NCI-H146 treated with DMSO at 0.1 percent for 48 hours (cell line): ENCODE measurements around the gene SNX30.

Experiments used
- DNase-seq: peaks from one replicate; lab custom pipeline; 2025; ENCODE audit not compliant: unreplicated experiment; lab: John Stamatoyannopoulos, UW

The SNX30 gene

DNA sequence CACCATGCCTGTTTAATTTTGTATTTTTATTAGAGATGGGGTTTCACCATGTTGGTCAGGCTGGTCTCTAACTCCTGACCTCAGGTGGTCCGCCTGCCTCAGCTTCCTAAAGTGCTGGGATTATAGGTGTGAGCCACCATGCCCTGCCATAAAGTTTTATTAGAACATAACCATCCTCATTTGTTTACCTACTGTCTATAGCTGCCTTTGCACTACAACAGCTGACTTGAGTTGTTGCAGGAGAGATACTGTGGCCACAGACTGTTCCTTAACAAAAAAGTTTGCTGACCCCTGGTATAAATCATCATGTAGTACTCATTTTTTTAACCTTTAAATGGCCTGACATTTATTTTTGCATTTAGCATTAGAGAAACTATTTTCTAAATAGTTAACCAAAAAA lies 31.7 kb downstream of the SNX30 start:
- DNase-seq = no peak

DNA sequence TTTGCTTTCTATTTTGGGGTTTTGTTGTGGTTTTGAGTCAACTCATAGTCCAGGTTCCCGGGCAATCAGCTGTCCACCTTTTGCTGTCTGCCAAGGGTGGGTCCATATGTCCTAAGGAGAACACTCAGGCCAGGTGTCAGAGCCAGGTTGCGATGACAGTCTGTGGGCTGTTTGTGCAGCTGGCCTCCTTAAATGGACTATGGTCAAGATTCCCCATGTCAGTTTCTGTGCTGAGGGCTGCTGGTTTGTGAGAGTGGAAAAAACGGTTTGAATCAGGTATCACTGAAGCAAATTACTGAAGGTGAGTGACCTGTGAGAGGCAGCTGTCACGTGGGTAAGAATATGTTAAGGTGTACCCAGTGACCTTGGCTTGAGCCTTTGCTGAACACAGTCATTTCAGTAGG lies 33.0 kb downstream of the SNX30 start:
- peak; percentile 52 for DNase-seq

DNA sequence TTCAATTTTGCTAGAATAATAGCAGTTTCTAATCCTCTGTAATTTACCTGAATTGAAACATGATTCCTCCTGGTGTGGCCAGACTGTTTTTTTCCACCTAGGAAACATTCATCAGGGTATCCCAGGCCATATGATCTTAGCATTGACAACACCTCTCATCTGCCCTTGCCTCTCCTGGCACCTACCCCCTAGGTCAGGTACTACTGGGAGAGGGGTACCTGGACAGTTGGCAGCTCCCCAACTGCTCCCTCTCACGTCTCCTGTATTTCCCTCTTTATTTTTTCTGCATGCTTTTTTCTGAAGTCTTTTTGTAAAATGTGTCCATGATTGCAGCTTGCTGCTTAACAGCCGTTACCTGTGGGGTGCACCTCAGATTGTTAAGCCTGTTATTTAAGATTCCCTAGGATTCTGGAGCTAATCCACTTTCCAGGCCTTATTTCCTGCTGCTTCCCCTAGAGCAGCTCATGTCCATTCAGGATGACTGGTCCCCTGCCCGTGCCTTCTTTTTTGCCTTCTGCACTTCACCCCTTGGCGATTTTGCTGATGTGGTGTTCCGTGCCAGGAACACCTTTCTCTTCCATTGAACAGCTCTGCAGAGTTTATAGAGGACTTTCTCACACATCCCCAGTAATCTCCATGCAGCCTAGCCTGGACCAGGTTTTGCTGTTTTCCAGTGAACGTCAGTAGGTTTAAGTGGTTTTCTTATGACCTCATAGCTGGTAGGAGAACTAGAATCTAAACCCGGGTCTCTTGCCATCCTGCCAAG lies 33.6 kb downstream of the SNX30 start:
- peak; percentile 49 for DNase-seq

DNA sequence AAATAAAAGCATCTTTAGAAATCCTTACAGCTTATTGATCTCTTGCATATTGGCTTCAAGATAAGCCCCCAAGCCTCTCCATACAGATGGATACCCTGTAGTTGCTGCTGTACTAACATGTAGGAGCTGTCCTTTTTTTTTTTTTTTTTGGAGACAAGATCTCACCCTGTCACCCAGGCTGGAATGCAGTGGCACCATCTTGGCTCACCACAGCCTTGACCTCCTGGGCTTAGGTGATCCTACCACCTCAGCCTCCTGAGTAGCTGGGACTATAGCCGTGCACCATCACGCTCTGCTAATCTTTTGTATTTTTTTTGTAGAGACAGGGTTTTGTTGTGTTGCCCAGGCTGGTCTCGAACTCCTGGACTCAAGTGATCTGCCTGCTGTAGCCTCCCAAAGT lies 35.4 kb downstream of the SNX30 start:
- DNase-seq = no peak

DNA sequence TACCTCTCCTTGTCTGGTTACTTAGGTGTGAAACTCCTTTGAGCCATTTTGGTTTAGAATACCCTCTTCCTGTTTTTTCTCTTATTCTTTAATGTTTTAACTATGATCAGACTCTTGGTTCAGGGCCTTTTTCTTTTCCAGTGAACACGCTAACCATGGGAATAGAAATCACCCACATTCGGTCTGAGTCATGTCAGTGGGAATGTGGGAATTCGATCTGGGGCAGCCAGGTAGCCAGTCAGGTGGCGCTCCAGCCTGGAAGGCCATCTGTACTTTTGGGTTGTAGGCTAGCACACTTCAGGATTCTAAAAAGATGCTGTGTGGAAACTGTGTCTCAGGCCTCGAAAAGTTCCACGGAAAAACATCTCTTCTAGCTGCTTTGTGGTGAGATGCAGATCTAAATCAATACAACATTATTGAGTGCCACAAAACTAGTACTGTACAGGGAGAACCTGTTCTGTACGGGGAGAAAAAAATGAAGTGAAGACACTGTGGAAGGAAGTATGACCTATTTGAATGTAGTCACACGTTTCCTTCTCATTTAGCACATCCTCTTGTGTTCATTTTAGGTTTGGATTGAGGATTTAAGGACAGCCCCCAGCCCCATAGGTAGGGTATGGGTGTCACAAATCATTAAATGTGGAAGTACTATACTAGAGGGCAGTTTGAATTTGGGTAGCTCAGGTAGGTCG lies 36.4 kb downstream of the SNX30 start:
- DNase-seq = no peak

DNA sequence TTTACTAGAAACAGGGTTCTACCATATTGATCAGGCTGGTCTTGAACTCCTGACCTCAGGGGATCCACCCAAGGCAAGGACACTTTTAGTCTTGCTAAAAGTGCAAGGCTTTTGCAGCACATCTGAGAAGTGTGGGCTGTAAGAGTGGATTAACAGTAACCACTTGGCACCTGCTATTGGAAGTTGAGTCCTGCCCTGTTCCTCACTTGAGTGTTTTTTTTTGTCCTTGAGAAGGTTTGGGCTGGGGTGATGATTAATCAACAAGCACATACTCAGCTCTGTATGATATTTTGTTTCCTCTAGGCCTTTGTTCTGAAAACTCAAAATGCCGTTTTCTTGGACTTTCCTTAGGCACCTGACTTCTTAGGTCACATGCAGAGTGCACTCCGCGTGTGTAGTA lies 37.4 kb downstream of the SNX30 start:
- DNase-seq = no peak

DNA sequence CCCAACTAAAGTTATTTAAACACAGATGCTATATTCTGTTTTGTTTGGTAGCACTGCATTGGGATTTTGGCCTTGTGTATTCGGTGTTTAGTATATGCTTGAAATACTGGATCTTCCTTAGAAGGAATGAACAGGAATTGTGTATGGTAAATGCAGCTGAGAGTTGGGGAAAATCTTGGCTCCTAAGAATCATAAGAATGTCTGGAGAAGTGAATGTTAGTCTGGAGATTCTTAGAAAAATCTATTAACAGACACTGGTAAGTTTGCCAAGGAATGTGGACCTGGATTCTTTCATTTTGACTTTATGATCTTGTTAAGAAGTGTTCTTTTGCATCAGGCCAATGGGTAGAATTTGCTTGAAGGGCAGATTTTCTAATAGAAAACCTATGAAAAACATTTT lies 38.9 kb downstream of the SNX30 start:
- no peak for DNase-seq

DNA sequence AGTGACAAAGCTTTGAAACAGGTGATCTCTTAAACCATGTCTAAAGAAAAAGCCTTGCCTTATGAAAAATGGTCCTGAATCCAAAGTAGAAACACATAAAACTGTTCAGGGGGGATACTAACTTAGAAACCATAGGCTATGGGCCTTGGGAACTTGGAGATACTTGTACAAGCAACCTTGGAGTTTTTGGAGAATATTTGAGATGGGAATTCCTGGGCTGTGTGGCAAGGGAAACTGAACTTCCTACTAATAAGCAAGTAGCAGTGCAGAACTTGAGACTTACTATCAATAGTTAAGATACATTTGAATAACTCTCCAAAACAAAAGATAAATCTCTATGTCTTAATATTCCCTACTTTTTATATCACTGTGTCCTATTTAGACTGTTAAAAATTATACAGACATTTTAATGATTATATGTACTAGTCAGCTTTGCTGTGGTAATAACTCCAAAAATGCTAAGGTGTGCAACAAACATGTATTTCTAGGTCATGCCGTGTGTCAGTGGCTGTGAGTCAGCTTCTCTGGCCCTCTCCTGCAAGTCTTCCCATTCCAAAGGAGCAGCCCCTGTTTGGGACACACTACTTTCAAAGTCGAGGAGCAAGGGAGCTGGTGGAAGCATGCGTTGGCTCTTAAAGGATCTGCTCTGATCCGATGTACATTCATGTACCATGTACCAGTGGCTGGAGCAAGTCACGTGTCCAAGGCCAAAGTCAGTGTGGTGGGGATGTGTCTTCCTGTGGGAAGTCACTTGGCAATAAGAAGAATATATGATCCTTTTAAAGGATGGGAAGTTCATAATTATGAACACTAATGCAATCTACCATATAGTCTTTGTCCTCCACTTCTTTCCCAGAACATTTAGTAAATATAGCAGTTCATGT lies 39.6 kb downstream of the SNX30 start:
- no peak for DNase-seq

DNA sequence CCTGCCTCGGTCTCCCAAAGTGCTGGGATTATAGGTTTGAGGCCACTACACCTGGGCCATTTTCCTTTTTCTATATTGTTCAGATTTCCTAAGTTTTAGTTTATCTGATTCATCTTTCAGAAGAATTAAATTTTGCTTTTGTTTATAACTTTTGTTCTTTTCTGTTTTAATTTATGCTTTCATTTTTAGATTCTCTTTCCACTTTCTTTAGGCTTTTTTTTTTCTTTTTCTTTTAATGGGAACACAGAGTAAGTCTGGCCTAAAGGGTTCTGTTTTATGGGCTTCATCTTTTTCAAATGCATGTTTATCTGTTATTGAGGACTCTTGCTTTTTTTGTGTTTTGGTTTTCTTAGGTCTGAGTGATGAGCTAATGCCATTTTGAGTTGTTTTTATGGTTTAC lies 42.1 kb downstream of the SNX30 start:
- DNase-seq = no peak

DNA sequence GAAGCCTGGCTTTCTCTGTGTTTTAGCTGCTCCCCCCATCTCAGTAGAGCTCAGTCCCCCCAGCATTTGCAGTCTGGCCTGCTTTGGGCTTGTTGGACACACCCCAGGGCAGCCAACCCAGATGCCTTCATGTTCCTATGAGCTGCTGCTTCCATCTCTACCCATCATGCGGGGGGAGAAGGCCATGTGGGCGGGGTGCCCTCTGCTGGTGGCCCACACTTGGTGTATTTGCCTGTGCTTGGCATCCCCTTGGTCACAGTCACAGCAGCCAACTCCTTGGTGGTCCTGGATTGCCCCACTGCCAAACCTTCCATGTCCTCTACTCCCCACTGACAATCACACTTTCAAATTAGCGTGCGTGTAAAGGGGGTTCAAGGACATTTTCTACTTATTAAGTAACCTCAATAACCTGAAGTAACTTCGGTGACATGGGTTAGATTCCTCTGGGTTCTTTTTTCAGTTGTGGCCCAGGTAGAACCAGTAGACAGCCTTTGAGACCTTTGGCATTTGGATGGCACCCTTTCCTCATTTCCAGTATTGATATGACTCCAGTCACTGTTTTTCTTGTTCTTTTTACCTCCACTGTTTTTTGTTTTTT lies 42.8 kb downstream of the SNX30 start:
- DNase-seq = peak; percentile 4

DNA sequence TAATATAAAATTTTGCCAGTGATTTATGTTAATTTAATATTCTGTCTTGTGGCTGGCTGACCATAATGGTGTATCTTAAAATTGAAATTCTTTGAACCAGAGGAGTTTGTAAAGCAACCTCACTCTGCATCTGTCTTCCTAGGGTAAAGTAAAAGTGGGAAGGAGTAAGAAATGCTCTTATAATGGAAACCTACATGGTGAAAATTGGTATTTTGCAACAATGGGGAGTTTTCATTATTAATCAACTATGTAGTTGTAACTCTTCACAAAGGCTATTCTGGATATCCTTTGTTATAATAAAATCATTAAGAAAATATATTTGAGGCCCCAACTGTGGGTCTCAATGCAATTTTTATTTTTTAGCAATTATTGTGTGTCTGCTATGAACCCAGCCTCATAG lies 44.2 kb downstream of the SNX30 start:
- no peak for DNase-seq

DNA sequence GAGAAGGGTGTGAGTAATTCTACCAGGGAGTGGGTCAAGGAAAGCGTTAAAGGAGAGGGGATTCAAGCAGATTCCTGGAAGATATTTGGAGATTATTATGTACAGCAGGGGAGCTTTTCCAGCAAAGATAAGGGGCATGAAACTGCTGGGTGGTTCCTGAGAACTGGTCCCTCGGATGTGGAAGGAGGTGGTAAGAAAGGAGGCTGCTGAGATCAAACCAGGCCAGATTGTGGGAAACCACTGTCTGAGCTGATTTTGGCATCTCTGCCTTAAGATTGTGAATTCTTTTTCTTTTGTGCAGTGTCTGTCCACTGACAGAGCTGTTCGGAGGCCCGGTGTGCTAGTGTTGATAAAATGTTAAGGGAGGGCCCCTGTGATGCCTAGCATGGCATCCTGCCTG lies 45.4 kb downstream of the SNX30 start:
- DNase-seq = no peak

DNA sequence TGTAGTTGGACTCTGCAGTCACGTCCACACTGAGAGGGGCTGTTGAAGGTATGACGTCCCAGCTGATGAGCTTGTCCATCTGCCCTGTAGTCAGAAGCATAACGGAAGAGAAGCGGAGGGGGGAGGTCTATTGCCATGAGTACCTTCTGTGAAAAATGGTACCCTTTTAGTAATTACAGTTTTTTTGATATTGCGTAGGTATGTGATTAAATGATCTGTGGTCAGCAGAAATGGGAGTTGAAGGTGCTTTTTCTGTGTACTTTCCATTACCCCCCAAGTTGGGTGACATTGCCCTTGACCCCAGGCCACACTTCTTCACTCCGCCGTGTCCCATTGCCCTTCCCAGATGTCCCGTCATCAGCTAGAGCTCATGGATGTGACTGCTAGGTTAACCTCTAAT lies 45.9 kb downstream of the SNX30 start:
- no peak for DNase-seq

DNA sequence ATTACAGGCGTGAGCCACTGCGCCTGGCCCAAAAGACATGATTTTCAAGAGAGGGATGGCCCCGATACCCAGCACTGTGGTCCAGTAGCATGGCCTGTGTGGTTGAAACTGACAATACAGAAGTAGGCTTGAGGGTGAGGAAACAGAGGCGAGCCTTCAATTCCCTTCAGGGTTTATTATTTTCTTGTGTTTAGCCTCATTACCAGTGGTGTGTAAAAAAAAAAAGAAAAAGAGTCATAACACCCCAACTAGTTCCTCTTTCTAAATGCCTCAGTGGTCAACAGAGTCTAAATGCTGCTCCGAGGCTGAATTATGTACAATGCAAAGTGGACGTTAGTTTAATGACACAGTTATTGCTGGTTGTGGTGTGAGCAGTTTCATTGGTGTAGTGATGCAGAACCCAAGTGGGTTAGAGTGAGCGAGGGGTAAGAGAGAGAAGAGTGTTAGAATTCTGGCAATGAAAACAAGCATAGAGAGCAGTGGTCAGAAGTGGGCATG lies 58.8 kb downstream of the SNX30 start:
- no peak for DNase-seq

DNA sequence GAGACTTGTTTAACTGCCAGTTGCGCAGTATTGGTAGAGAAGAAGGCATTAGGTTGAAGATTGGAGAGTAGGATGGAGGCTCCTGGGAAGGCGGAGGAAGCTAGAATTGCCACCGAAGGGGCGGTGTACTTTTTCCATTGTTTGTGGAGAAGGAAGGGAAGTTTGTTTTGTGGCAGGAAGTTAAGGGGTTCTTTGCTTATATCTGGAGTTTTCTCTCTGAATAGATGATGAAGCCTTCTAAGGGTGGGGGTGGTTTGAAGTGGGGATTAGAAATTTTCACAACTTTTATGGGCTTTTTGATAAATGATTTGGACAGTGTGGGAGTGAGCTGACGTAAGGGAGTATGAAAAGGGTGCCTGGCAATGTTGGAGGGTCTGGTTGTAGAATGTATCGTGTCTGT lies 59.3 kb downstream of the SNX30 start:
- no peak for DNase-seq

DNA sequence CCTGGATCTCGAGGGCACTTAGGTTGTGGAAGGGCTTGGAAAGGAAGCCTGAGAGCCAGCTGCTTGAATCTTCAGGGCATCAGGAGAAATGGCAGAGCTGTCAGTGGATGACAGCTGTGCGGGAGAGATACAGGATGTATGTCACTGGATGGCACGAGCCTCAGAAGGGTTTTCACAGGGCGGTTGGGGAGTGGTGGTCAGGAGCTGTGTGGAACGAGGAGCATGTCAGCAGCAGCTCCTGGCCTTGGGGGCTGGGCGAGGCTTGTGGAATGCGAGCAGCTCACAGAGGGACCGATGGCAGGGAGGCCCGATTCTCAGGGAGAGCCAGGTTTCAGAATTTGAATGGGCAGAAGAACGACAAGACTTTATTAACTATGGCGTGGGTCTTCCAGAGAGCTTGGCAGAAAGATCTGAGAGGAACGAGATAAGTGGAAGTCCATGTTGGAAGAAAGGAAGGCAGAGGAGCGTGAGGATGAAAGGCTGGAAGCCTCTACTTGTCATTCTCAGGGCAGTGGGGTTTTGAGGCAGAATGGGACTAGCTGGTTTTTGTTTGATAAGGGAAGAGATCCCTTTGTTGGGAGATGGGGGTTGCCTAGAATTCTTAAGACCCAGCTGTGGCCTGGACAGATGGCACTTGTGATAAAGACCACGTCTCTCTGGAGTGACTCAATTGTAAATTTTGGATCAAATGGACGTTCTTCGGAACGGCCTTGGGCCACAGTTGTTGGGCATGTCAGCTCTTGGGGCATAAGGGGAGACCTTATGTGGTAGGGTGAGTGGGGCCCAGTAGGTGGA lies 60.3 kb downstream of the SNX30 start:
- no peak for DNase-seq

DNA sequence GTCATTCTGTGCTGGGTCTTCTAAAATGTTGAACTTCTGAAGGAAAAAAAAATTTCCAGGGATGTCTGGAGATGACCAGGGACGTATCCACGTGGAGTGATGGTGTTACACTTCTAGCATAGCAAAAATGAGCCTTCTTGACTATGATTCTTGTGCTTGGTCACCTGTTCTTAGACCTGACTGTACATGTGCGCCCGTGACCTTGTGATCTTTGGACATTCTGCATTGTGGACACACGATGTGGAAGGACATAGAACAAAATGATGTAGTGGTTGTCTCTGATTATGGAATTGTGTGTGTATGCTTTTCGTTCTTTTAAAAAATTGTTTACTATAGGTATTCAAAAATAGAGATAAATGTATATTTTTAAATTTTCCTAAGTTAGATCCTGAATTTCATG lies 61.0 kb downstream of the SNX30 start:
- DNase-seq = no peak

DNA sequence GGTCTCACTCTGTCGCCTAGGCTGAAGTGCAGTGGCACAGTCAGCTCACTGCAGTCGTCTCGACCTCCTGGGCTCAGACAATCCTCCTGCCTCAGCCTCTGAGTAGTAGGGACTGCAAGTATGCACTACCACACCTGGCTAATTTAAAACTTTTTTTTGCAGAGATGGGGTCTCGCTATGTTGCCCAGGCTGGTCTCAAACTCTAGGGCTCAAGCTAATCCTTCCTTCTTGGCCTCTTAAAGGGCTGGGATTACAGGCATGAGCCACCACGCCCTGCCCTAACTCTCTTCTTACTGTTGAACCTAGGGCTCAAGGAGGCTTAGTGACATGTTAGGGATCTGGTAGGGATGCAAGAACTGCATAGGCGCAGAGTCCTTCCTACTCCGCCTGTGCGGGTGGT lies 65.3 kb downstream of the SNX30 start:
- no peak for DNase-seq

DNA sequence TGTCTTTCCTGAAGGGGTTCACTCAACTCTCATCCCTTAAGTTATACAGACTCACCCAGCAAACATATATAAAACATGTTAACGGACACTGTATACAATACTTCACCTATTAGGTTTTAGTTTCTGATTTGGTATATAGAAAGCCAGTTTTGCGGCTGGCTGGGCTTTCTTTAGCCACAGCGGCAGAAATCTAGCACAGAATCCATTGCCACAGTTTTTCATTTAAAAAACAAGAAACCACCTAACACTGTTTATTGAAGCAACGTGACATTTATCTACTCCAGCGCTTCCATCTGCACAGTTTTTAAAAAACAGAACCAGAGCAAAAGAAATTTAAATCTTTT lies 67.3 kb downstream of the SNX30 start:
- DNase-seq = no peak

DNA sequence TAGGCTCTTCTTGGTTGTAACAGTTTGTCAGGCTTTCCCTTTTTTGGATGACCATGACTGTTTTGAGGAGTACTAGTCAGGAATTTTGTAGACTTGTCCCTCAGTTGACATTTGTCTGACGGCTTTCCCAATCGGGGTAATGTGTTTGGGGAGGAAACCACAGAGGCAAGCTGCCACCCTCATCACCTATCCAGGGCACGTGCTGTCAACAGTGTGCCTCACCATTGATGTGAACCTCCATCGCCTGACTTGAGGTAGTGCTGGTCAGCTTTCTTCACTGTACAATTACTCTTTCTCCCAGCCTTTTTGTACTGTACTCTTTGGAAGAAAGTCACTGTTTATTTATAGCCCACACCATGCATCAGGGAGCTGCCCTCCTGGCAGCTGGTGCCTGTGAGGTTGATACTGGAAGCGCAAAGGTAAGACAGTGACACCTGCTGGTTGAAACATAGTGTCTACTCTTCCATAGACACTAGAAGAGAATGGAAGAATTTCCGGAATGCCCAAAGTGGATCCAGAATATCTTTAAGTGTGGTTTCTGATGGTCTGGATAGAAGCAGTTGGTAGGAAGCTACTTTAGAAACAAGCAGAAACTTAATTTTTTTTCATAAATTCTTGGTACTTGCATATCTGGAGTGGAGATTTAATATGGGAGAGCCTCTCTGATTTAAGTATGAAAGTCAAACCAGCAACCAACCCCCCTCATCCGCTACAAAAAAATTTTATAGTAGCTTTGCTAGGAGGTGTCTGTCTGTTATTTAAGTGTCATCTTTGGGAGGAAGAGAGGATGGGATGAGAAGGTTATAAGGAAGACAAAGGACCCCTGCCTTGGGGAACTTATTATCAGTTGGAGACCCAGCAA lies 69.3 kb downstream of the SNX30 start:
- DNase-seq = peak; percentile 21
